Panc1 (cell line): Measurements from ENCODE around the gene SLC41A3. TPM values are rescaled to one million over a fixed set of nuclear protein-coding genes. Genes with fewer than 3 reads are reported as not detected.

Experiments used
- ATAC-seq: fragments of 200-7000 bp; cut with Tn5 transposase; 2 replicates; pipeline ENCODE4 v1.9.1; 2020; ENCODE audit warnings: mild to moderate bottlenecking, moderate library complexity
- BruUV-seq: library from RNA; stranded (reverse); fragments of 400-500 nt; replicated peaks from 2 replicates; lab custom pipeline; 2021; lab: Mats Ljungman, UMichigan
- CTCF ChIA-PET: fragments of 300-600 bp; sonication (Branson Sonifier 250); formaldehyde crosslinking; loops from one replicate; lab custom pipeline; 2022; ENCODE audit warnings: antibody characterized with exemption; lab: Charles Lee
- POLR2A ChIA-PET: fragments of 300-600 bp; sonication (Branson Sonifier 250); formaldehyde crosslinking; loops from one replicate; lab custom pipeline; 2022; ENCODE audit warnings: antibody characterized with exemption; lab: Charles Lee
- DNase-seq: peaks from one replicate; pipeline ENCODE4 v3.0.0-alpha.2; 2010; ENCODE audit warnings: low read depth, low spot score
- H3K27ac ChIP-seq: 2 replicates; pipeline ENCODE4 v1.5.1; 2011; ENCODE audit warnings: mild to moderate bottlenecking, low read length, inconsistent platforms
- H3K27me3 ChIP-seq: fragments of 200-500 bp; sonication (Bioruptor generic); 2 replicates; pipeline ENCODE4 v1.6.0; 2014; ENCODE audit warnings: low read length, inconsistent platforms; ENCODE audit not compliant: control insufficient read depth, insufficient read depth
- H3K36me3 ChIP-seq: fragments of 200-500 bp; sonication (Bioruptor generic); 2 replicates; pipeline ENCODE4 v1.5.1; 2014; ENCODE audit warnings: inconsistent platforms, mild to moderate bottlenecking, low read length, moderate library complexity; ENCODE audit not compliant: control insufficient read depth, insufficient read depth
- H3K4me1 ChIP-seq: 2 replicates; pipeline ENCODE4 v1.5.1; 2011; ENCODE audit warnings: inconsistent platforms, mild to moderate bottlenecking, low read length, moderate library complexity; ENCODE audit not compliant: control insufficient read depth, insufficient read depth
- H3K4me3 ChIP-seq, 2 experiments: 2 replicates each; pipeline ENCODE4 v1.5.1; 2011 to 2012; ENCODE audit warnings: low read depth in 2 of 2, low read length in 2 of 2, mild to moderate bottlenecking in 2 of 2, inconsistent platforms in 1 of 2, moderate library complexity in 1 of 2
- H3K9me3 ChIP-seq: fragments of 200-500 bp; sonication (Bioruptor generic); 2 replicates; pipeline ENCODE4 v1.5.1; 2014; ENCODE audit warnings: low read depth, mild to moderate bottlenecking, inconsistent platforms, low read length, moderate library complexity; ENCODE audit not compliant: control insufficient read depth, insufficient read depth
- POLR2AphosphoS5 ChIP-seq: IDR thresholded peaks from 2 replicates; pipeline ENCODE4 v1.6.1; 2012; ENCODE audit warnings: mild to moderate bottlenecking, low read depth, low read length, moderate library complexity
- SIN3A ChIP-seq: IDR thresholded peaks from 2 replicates; pipeline ENCODE4 v1.6.1; 2012; ENCODE audit warnings: low read depth, mild to moderate bottlenecking, low read length, moderate library complexity, borderline replicate concordance; ENCODE audit not compliant: insufficient read depth
- TCF7L2 ChIP-seq: IDR thresholded peaks from 2 replicates; pipeline ENCODE4 v1.6.1; 2011; ENCODE audit warnings: mild to moderate bottlenecking, low read depth, low read length, inconsistent platforms
- in situ Hi-C: cut with HindIII; loops from 2 replicates; pipeline ENCODE4 v1.10.0; 2016; ENCODE audit warnings: low sequenced_read_pairs, low pct_unique_long_range_greater_than_20kb
- intact Hi-C: fragments of 100-400 bp; cut with micrococcal nuclease; formaldehyde crosslinking; loops from one replicate; pipeline ENCODE4 v1.10.0; 2022; ENCODE audit not compliant: unreplicated experiment
- total RNA-seq: library from RNA; stranded (reverse); gene quantifications from one replicate; pipeline ENCODE4 v1.2.1, GENCODE V29; 2021; ENCODE audit not compliant: unreplicated experiment
- TF ChIP-seq, protein P1 (sequence below), 2 experiments: IDR thresholded peaks; 2 replicates each; pipeline ENCODE4 v1.6.1; 2011 to 2012; ENCODE audit warnings: low read depth in 2 of 2, control low read depth in 1 of 2, low read length in 1 of 2, mild to moderate bottlenecking in 1 of 2, moderate library complexity in 1 of 2; ENCODE audit not compliant: insufficient read depth in 1 of 2
- TF ChIP-seq, protein P2 (sequence below): fragments of 450-650 bp; IDR thresholded peaks from 2 replicates; pipeline ENCODE4 v1.5.1; 2017; ENCODE audit warnings: mild to moderate bottlenecking

SLC41A3 gene
- total RNA-seq, 1 experiment from 2014 or later, result 39.0 TPM

DNA sequence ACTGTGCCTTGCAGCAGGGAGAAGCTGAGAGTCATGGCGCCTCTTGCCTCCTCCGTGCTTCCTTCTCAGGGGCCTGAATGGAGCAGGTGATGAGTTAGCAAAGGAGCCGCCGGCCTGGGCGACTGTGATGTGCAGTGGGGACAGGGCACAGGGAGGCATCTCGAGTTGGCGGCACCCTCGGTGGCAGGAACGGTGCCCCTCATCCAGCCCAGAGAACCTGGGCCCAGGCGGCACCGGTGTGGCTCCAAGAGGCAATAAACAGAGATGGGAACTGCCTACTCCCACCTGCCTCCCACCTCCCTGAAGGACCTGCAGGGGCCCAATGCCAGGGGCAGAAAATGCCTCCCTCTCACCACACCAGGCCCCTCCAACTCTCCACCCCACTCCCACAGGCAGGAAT lies 6.2 kb downstream of the SLC41A3 start:
- intact Hi-C loops (no loop called here), in situ Hi-C loops (no loop called here)
- H3K9me3 ChIP-seq, result peaks cover 5% of the 10 kb centered on the region; the same call in 1 of the 2 replicates
- DNase-seq (no peak), ATAC-seq (no peak)
- ChIA-PET POLR2A (no interaction called here), CTCF (no interaction called here)
- no peaks in the 10 kb centered on the region for H3K36me3 ChIP-seq
- H3K27me3 ChIP-seq, result no peaks in the 10 kb centered on the region
- H3K27ac ChIP-seq, result no peak overlapping the region
- no peak for TF ChIP-seq SIN3A
- TF ChIP-seq, protein P1, sequence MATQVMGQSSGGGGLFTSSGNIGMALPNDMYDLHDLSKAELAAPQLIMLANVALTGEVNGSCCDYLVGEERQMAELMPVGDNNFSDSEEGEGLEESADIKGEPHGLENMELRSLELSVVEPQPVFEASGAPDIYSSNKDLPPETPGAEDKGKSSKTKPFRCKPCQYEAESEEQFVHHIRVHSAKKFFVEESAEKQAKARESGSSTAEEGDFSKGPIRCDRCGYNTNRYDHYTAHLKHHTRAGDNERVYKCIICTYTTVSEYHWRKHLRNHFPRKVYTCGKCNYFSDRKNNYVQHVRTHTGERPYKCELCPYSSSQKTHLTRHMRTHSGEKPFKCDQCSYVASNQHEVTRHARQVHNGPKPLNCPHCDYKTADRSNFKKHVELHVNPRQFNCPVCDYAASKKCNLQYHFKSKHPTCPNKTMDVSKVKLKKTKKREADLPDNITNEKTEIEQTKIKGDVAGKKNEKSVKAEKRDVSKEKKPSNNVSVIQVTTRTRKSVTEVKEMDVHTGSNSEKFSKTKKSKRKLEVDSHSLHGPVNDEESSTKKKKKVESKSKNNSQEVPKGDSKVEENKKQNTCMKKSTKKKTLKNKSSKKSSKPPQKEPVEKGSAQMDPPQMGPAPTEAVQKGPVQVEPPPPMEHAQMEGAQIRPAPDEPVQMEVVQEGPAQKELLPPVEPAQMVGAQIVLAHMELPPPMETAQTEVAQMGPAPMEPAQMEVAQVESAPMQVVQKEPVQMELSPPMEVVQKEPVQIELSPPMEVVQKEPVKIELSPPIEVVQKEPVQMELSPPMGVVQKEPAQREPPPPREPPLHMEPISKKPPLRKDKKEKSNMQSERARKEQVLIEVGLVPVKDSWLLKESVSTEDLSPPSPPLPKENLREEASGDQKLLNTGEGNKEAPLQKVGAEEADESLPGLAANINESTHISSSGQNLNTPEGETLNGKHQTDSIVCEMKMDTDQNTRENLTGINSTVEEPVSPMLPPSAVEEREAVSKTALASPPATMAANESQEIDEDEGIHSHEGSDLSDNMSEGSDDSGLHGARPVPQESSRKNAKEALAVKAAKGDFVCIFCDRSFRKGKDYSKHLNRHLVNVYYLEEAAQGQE (IDR thresholded peaks at IDR 0.05; ENCODE audit: insufficient read depth in 1 of 2, low read depth in 2 of 2, low read length in 1 of 2), result no peak
- peaks cover 8% of the 10 kb centered on the region; the same call in 1 of the 2 replicates for H3K4me1 ChIP-seq
- H3K4me3 ChIP-seq, result no peak overlapping the region
- BruUV-seq, result no TSS peak

DNA sequence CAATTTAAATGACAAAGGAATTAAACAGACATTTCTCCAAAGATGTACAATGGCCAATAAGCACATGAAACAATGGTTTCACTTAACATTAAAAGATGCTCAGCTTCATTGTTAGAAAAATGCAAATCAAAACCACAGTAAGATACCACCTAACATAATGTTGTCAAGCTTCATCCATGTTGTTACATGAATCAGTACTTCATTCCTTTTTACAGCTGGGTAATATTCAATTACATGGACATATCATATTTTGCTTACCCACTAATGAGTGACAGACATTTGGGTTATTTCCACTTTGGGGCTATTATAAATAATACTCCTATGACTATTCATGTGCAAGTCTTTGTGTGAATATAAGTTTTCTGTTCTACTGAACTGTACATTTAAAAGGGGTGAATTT lies 7.8 kb downstream of the SLC41A3 start:
- no TSS peak for BruUV-seq
- POLR2A ChIA-PET, result no interaction called here
- CTCF ChIA-PET, result interaction anchor here (0.6 kb wide), 1 partner anchor 57 kb away, joined by 4 read pairs; no protein-coding TSS in a partner anchor
- Histone ChIP-seq H3K9me3 (peaks cover 5% of the 10 kb centered on the region; the same call in 1 of the 2 replicates), H3K36me3 (no peaks in the 10 kb centered on the region), H3K27me3 (no peaks in the 10 kb centered on the region), H3K4me1 (no peaks in the 10 kb centered on the region), H3K4me3 (no peak overlapping the region), H3K27ac (no peak overlapping the region)
- in situ Hi-C loops (no loop called here), intact Hi-C loops (no loop called here)
- ATAC-seq, result no peak
- TF ChIP-seq TCF7L2 (no peak), SIN3A (no peak), POLR2AphosphoS5 (no peak)
- TF ChIP-seq, protein P1 (IDR thresholded peaks at IDR 0.05; ENCODE audit: insufficient read depth in 1 of 2, low read depth in 2 of 2, low read length in 1 of 2), result no peak
- no peak for DNase-seq

DNA sequence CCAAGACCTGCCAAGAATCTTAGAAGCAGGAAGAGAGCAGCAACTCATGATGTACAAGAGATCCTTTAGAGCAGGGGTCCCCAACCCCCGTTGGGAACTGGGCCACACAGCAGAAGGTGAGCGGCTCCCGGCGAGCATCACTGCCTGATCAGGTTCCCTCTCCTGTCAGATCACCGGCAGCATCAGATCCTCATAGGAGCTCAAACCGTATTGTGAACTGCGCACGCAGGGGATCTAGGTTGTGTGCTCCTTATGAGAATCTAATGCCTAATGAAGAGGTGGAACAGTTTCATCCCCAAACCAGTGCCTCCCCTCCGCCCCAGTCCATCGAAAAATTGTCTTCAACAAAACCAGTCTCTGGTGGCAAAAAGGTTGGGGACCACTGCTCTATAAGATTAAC lies 13.8 kb downstream of the SLC41A3 start:
- Histone ChIP-seq H3K4me1 (no peaks in the 10 kb centered on the region), H3K9me3 (peaks cover 5% of the 10 kb centered on the region; the same call in 1 of the 2 replicates), H3K27me3 (no peaks in the 10 kb centered on the region), H3K36me3 (no peaks in the 10 kb centered on the region), H3K27ac (no peak overlapping the region), H3K4me3 (no peak overlapping the region)
- ATAC-seq, result no peak
- POLR2A ChIA-PET, result no interaction called here
- in situ Hi-C loops, result no loop called here
- CTCF ChIA-PET, result no interaction called here
- TF ChIP-seq SIN3A, result no peak
- TF ChIP-seq, protein P1 (IDR thresholded peaks at IDR 0.05; ENCODE audit: insufficient read depth in 1 of 2, low read depth in 2 of 2, low read length in 1 of 2), result no peak
- TF ChIP-seq, protein P2, sequence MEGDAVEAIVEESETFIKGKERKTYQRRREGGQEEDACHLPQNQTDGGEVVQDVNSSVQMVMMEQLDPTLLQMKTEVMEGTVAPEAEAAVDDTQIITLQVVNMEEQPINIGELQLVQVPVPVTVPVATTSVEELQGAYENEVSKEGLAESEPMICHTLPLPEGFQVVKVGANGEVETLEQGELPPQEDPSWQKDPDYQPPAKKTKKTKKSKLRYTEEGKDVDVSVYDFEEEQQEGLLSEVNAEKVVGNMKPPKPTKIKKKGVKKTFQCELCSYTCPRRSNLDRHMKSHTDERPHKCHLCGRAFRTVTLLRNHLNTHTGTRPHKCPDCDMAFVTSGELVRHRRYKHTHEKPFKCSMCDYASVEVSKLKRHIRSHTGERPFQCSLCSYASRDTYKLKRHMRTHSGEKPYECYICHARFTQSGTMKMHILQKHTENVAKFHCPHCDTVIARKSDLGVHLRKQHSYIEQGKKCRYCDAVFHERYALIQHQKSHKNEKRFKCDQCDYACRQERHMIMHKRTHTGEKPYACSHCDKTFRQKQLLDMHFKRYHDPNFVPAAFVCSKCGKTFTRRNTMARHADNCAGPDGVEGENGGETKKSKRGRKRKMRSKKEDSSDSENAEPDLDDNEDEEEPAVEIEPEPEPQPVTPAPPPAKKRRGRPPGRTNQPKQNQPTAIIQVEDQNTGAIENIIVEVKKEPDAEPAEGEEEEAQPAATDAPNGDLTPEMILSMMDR, result no peak
- TF ChIP-seq TCF7L2, result no peak
- TF ChIP-seq POLR2AphosphoS5, result no peak
- DNase-seq, result no peak
- no TSS peak for BruUV-seq
- intact Hi-C loops, result no loop called here
